Endodermal cell (in vitro differentiated cells): ENCODE data around the gene INTS3. TPM values are rescaled to one million over a fixed set of nuclear protein-coding genes. Genes with fewer than 3 reads are reported as not detected.

Source experiments
- DNase-seq: peaks from one replicate; pipeline ENCODE4 v3.0.0-alpha.2; 2017
- H3K27ac ChIP-seq: 2 replicates; pipeline ENCODE4 v1.5.1; 2013; ENCODE audit warnings: mild to moderate bottlenecking, low read depth, low read length, moderate library complexity
- H3K27me3 ChIP-seq: 2 replicates; pipeline ENCODE4 v1.6.1; 2013; ENCODE audit warnings: mild to moderate bottlenecking, low read length, moderate library complexity; ENCODE audit not compliant: insufficient read depth, control insufficient read depth, poor library complexity, severe bottlenecking
- H3K36me3 ChIP-seq: 2 replicates; pipeline ENCODE4 v1.7.0; 2013; ENCODE audit warnings: mild to moderate bottlenecking, low read length, moderate library complexity; ENCODE audit not compliant: control insufficient read depth, insufficient read depth
- H3K4me1 ChIP-seq: one replicate; pipeline ENCODE4 v1.7.0; 2013; ENCODE audit warnings: low read length; ENCODE audit not compliant: control insufficient read depth, insufficient read depth
- H3K4me3 ChIP-seq: 2 replicates; pipeline ENCODE4 v1.5.1; 2013; ENCODE audit warnings: mild to moderate bottlenecking, low read length, moderate library complexity
- H3K9ac ChIP-seq: 2 replicates; pipeline ENCODE4 v1.6.1; 2013; ENCODE audit warnings: mild to moderate bottlenecking, low read length, moderate library complexity; ENCODE audit not compliant: poor library complexity, severe bottlenecking; ENCODE audit errors: extremely low read depth
- H3K9me3 ChIP-seq: 2 replicates; pipeline ENCODE4 v1.6.1; 2013; ENCODE audit warnings: mild to moderate bottlenecking, low read length, moderate library complexity; ENCODE audit not compliant: control insufficient read depth
- H3K27ac Mint-ChIP-seq: 2 replicates; pipeline ENCODE4 v1.8.0; 2020; ENCODE audit warnings: mixed read lengths
- H3K27me3 Mint-ChIP-seq: 2 replicates; pipeline ENCODE4 v1.8.0; 2021; ENCODE audit warnings: mild to moderate bottlenecking, mixed read lengths; ENCODE audit not compliant: insufficient read depth
- H3K36me3 Mint-ChIP-seq: 2 replicates; pipeline ENCODE4 v1.8.0; 2020; ENCODE audit warnings: low read depth, mixed read lengths
- H3K4me1 Mint-ChIP-seq: 2 replicates; pipeline ENCODE4 v1.8.0; 2020; ENCODE audit warnings: mixed read lengths
- H3K4me3 Mint-ChIP-seq: 2 replicates; pipeline ENCODE4 v1.8.0; 2020; ENCODE audit warnings: mild to moderate bottlenecking, moderate library complexity, mixed read lengths
- H3K9me3 Mint-ChIP-seq: 2 replicates; pipeline ENCODE4 v1.8.0; 2020; ENCODE audit warnings: mild to moderate bottlenecking, mixed read lengths
- WGBS, 2 experiments: methylation state at CpG; one replicate each; pipeline versions ENCODE4 v1.1.5 to v1.1.7; 2013; ENCODE audit warnings: missing lambda C conversion rate in 2 of 2, mixed read lengths in 1 of 2; ENCODE audit not compliant: insufficient coverage in 1 of 2, insufficient read length in 1 of 2; 5-methylcytosine and 5-hydroxymethylcytosine counted together
- total RNA-seq, 2 donors: library from RNA; stranded (reverse); fragmentation: NEBNext Ultra II Directional in 1 of 2; extraction: Animal tissue kit (Norgen Biotek cat#: 25700) in 1 of 2; gene quantifications; 2 replicates in 1 of 2; 3 replicates in 1 of 2; pipeline ENCODE4 v1.2.1, GENCODE V29; 2021
- TF ChIP-seq, protein P1 (sequence below): fragments of 200-600 bp; sonication (generic); conservative IDR thresholded peaks from 2 replicates; pipeline ENCODE4 v1.5.0; 2021; ENCODE audit warnings: antibody characterized with exemption, mild to moderate bottlenecking

INTS3 gene
- total RNA-seq, 2 donors from 2014 or later = 94.4 to 117 TPM

DNA sequence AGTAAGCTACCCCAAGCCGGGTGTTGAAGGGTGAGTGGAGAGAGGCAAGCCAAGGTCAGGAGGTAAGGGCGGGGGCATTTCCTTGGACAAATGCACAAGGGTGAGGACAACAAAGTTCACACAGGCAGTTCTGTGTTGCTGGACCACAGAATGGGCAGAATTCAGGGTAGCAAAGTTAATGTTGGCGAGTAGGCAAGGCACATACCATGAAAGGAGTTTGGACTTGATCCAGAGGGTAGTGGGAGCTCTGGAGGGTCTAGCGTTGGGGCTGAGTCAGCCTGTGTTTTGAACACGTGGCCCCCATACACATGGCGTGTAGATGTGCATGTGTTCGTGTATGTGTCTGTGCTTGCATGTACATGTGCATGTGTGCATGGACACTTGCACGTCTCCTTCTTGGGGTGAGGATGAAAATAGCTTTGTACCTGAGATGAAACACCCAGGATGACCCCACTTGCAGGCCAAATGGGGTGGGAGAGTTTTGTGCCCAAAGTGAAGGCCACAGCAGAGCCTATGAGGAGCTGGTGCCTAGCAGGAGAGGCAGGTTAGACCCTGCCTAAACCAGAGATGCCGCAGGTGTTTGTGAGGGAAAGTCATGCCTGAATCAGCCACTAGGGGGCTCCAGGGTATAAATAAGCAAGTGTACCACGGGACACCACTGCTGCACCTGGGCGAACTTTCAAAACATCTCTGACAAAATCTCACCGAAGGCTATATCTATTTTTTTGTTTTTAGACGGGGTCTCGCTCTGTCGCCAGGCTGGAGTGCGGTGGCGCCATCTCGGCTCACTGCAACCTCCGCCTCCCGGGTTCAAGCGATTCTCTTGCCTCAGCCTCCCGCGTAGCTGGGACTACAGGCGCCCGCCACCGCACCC lies 69.2 kb downstream of the INTS3 start:
- 62 to 78% methylated on average over 9 to 26 of the region's 26 CpGs for WGBS, 2 experiments
- Mint-ChIP-seq H3K27me3 (no peaks in the 10 kb centered on the region), H3K4me3 (no peak overlapping the region), H3K4me1 (peaks cover 10% of the 10 kb centered on the region), H3K27ac (no peak overlapping the region), H3K36me3 (no peaks in the 10 kb centered on the region), H3K9me3 (no peaks in the 10 kb centered on the region)
- Histone ChIP-seq H3K27me3 (no peaks in the 10 kb centered on the region), H3K36me3 (no peaks in the 10 kb centered on the region), H3K9me3 (no peaks in the 10 kb centered on the region), H3K4me1 (no peaks in the 10 kb centered on the region), H3K4me3 (no peak overlapping the region), H3K27ac (no peak overlapping the region), H3K9ac (no peak overlapping the region)
- DNase-seq = peak; percentile 94
- TF ChIP-seq, protein P1, sequence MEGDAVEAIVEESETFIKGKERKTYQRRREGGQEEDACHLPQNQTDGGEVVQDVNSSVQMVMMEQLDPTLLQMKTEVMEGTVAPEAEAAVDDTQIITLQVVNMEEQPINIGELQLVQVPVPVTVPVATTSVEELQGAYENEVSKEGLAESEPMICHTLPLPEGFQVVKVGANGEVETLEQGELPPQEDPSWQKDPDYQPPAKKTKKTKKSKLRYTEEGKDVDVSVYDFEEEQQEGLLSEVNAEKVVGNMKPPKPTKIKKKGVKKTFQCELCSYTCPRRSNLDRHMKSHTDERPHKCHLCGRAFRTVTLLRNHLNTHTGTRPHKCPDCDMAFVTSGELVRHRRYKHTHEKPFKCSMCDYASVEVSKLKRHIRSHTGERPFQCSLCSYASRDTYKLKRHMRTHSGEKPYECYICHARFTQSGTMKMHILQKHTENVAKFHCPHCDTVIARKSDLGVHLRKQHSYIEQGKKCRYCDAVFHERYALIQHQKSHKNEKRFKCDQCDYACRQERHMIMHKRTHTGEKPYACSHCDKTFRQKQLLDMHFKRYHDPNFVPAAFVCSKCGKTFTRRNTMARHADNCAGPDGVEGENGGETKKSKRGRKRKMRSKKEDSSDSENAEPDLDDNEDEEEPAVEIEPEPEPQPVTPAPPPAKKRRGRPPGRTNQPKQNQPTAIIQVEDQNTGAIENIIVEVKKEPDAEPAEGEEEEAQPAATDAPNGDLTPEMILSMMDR = peak; percentile 93

DNA sequence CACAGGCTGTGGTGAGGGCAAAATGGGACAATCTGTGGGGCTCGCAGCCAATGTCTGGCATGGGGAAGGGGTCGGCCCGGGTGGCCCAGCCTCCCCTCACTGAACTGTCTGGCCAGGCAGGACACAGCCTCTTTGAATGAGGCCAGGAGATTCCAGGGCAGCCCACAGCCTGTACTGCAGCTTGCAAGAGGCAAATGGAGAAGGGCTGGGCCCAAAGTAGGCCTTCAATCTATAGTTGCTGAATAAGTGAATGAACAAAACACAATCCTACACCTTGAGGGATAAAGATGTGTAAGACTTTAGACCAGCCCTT lies 70.6 kb downstream of the INTS3 start:
- TF ChIP-seq, protein P1 = no peak
- no peak overlapping the region for H3K27ac ChIP-seq
- no peak overlapping the region for H3K4me3 ChIP-seq
- no peak overlapping the region for H3K9ac ChIP-seq
- H3K4me1 ChIP-seq = no peaks in the 10 kb centered on the region
- Mint-ChIP-seq H3K36me3 (peaks cover 6% of the 10 kb centered on the region), H3K9me3 (no peaks in the 10 kb centered on the region), H3K4me3 (no peak overlapping the region), H3K4me1 (peaks cover 6% of the 10 kb centered on the region), H3K27ac (peak overlapping the region; percentile 49), H3K27me3 (no peaks in the 10 kb centered on the region)
- 94 to 100% methylated on average over 1 to 3 of the region's 3 CpGs for WGBS, 2 experiments
- no peak for DNase-seq
- H3K9me3 ChIP-seq = no peaks in the 10 kb centered on the region
- no peaks in the 10 kb centered on the region for H3K27me3 ChIP-seq
- H3K36me3 ChIP-seq = peaks cover 10% of the 10 kb centered on the region

DNA sequence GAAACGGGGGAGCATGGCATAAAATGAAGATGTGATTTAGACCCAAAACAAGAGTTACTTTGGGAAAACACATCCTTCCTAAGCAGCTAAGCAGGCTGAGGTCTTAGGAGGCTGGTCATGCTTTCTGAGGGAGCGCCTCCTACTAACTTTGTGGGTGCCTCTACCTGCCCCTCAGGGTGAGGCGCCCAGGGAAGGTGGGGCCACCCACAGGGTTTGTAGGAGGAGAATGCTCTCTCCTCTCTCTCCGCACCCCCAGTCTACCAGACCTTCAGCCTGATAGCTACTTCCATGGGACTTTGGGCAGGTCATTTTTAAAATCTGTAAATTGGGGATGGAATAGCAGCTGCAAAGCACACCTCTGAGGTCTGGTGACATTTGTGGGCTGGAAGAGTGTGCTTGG lies 71.2 kb downstream of the INTS3 start:
- peaks cover 6% of the 10 kb centered on the region for H3K4me1 Mint-ChIP-seq
- H3K4me3 ChIP-seq = no peak overlapping the region
- no peaks in the 10 kb centered on the region for H3K27me3 Mint-ChIP-seq
- no peaks in the 10 kb centered on the region for H3K27me3 ChIP-seq
- H3K9ac ChIP-seq = no peak overlapping the region
- TF ChIP-seq, protein P1 = no peak
- no peaks in the 10 kb centered on the region for H3K9me3 Mint-ChIP-seq
- peaks cover 10% of the 10 kb centered on the region for H3K36me3 ChIP-seq
- no peak overlapping the region for H3K4me3 Mint-ChIP-seq
- DNase-seq = no peak
- no peaks in the 10 kb centered on the region for H3K4me1 ChIP-seq
- H3K27ac Mint-ChIP-seq = no peak overlapping the region
- 94 to 100% methylated on average over 1 to 4 of the region's 4 CpGs for WGBS, 2 experiments
- peaks cover 10% of the 10 kb centered on the region for H3K36me3 Mint-ChIP-seq
- H3K27ac ChIP-seq = no peak overlapping the region
- no peaks in the 10 kb centered on the region for H3K9me3 ChIP-seq
